Naive thymus-derived CD4-positive, alpha-beta T cell (primary cell): ENCODE measurements around the gene STK32C. TPM values are rescaled to one million over a fixed set of nuclear protein-coding genes. Genes with fewer than 3 reads are reported as not detected.

ENCODE experiments used
- ATAC-seq: fragments of 150-1000 bp; cut with Tn5 transposase; 2 replicates; pipeline ENCODE4 v1.10.0; 2021; ENCODE audit warnings: mild to moderate bottlenecking, moderate library complexity
- CTCF ChIA-PET: fragments of 350-600 bp; sonication (Branson Sonifier 250); formaldehyde crosslinking; loops from one replicate; lab custom pipeline; 2021; ENCODE audit warnings: antibody characterized with exemption; lab: Charles Lee
- POLR2A ChIA-PET: fragments of 350-600 bp; sonication (Branson Sonifier 250); formaldehyde crosslinking; loops from one replicate; lab custom pipeline; 2021; ENCODE audit warnings: antibody characterized with exemption, inconsistent platforms; lab: Charles Lee
- DNase-seq, 9 donors: peaks; one replicate each; pipeline versions ENCODE4 v3.0.0 to v3.0.0-alpha.2; 2020 to 2022; ENCODE audit warnings: mixed read lengths in 1 of 9
- H3K27ac ChIP-seq: one replicate; pipeline ENCODE4 v1.7.0; 2013; ENCODE audit warnings: mild to moderate bottlenecking, low read depth, low read length, moderate library complexity
- H3K27me3 ChIP-seq, 2 donors: one replicate each; pipeline ENCODE4 v1.7.0; 2013; ENCODE audit warnings: low read length in 2 of 2, mild to moderate bottlenecking in 2 of 2, moderate library complexity in 2 of 2; ENCODE audit not compliant: control insufficient read depth in 2 of 2, insufficient read depth in 2 of 2
- H3K36me3 ChIP-seq, 3 experiments: 1 replicate in 2 of 3; 2 replicates in 1 of 3; pipeline ENCODE4 v1.7.0; 2013; ENCODE audit warnings: low read length in 3 of 3, mild to moderate bottlenecking in 3 of 3, moderate library complexity in 1 of 3; ENCODE audit not compliant: insufficient read depth in 3 of 3, control insufficient read depth in 2 of 3
- H3K4me1 ChIP-seq, 2 donors: one replicate each; pipeline ENCODE4 v1.7.0; 2013; ENCODE audit warnings: low read length in 2 of 2, mild to moderate bottlenecking in 2 of 2, moderate library complexity in 1 of 2; ENCODE audit not compliant: control insufficient read depth in 2 of 2, insufficient read depth in 2 of 2
- H3K4me3 ChIP-seq: 2 replicates; pipeline ENCODE4 v1.7.0; 2013; ENCODE audit warnings: mild to moderate bottlenecking, low read length
- H3K9me3 ChIP-seq, 3 experiments: 1 replicate in 2 of 3; 2 replicates in 1 of 3; pipeline ENCODE4 v1.7.0; 2013; ENCODE audit warnings: low read length in 3 of 3; ENCODE audit not compliant: control insufficient read depth in 2 of 3
- H3K27ac Mint-ChIP-seq, 9 donors: one replicate each; pipeline ENCODE4 v1.8.0; 2020 to 2022; ENCODE audit warnings: mixed read lengths in 9 of 9, mild to moderate bottlenecking in 8 of 9, moderate library complexity in 5 of 9, inconsistent platforms in 2 of 9
- H3K27me3 Mint-ChIP-seq, 5 donors: one replicate each; pipeline ENCODE4 v1.8.0; 2021 to 2022; ENCODE audit warnings: mixed read lengths in 5 of 5, mild to moderate bottlenecking in 1 of 5
- H3K36me3 Mint-ChIP-seq, 5 donors: one replicate each; pipeline ENCODE4 v1.8.0; 2020 to 2022; ENCODE audit warnings: mixed read lengths in 5 of 5, mild to moderate bottlenecking in 3 of 5, inconsistent platforms in 1 of 5
- H3K4me1 Mint-ChIP-seq, 7 donors: one replicate each; pipeline ENCODE4 v1.8.0; 2020 to 2022; ENCODE audit warnings: mixed read lengths in 7 of 7, mild to moderate bottlenecking in 3 of 7, inconsistent platforms in 1 of 7
- H3K4me3 Mint-ChIP-seq, 10 donors: one replicate each; pipeline ENCODE4 v1.8.0; 2020 to 2022; ENCODE audit warnings: mild to moderate bottlenecking in 10 of 10, mixed read lengths in 10 of 10, moderate library complexity in 6 of 10, inconsistent platforms in 2 of 10
- H3K9me3 Mint-ChIP-seq, 11 donors: one replicate each; pipeline ENCODE4 v1.8.0; 2020 to 2022; ENCODE audit warnings: mixed read lengths in 11 of 11, mild to moderate bottlenecking in 4 of 11, inconsistent platforms in 1 of 11, moderate library complexity in 1 of 11
- intact Hi-C, 2 donors: fragments of 100-400 bp; cut with micrococcal nuclease; formaldehyde crosslinking; loops; one replicate each; pipeline ENCODE4 v1.15.1; 2023
- polyA plus RNA-seq, 2 donors: library from polyadenylated mRNA; unstranded; fragments of 300-500 nt; fragmentation: Illumina TruSeq; gene quantifications; one replicate each; pipeline ENCODE4 v1.2.3, GENCODE V29; 2021
- total RNA-seq, 6 experiments: library from RNA in 5 of 6; stranded (reverse) in 5 of 6; gene quantifications; 1 replicate in 5 of 6; 2 replicates in 1 of 6; pipeline ENCODE4 v1.2.3 and lab custom pipeline; 2021 to 2026

Gene STK32C
- total and polyA plus RNA-seq, 7 experiments from 2014 or later: 4.6 to 19.4 (median 11.8) TPM

DNA sequence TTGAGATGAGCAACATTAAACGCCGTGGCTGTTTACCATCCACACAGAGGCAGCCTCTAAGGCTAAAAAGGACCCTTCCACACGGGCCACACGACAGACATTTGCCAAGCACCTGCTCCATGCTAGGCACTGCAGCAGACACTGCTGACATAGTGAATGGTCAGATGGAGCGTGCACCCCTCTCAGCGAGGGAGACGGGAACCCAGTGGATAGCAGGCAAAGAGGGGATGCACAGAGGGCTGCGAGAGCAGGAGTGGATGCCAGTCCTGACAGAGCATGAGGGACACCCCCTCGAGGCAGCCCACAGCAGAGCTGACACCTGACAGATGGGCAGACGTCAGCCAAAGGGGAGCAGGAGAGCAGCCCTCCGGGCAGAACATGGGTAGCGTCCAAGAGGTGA is 5.6 kb upstream of the STK32C start:
- H3K4me1 Mint-ChIP-seq: peaks cover 0 to 8% (median 0%) of the 10 kb centered on the region in 7 donors
- H3K9me3 ChIP-seq: no peaks in the 10 kb centered on the region
- H3K4me1 ChIP-seq: peaks cover 0 to 3% of the 10 kb centered on the region in 2 donors
- peaks cover 0 to 7% (median 0%) of the 10 kb centered on the region in 11 donors for H3K9me3 Mint-ChIP-seq
- ATAC-seq: no peak
- ChIA-PET CTCF (no interaction called here), POLR2A (no interaction called here)
- DNase-seq: no peak
- no peaks in the 10 kb centered on the region for H3K36me3 ChIP-seq
- no peak overlapping the region for H3K27ac ChIP-seq
- no peak overlapping the region for H3K4me3 Mint-ChIP-seq
- H3K27ac Mint-ChIP-seq: peak overlapping the region in 1 of 9 donors; percentile 62
- peaks cover 0 to 2% (median 0%) of the 10 kb centered on the region in 5 donors for H3K36me3 Mint-ChIP-seq
- peaks cover 0 to 29% (median 0%) of the 10 kb centered on the region in 5 donors for H3K27me3 Mint-ChIP-seq
- intact Hi-C loops: no loop called here
- no peak overlapping the region for H3K4me3 ChIP-seq
- H3K27me3 ChIP-seq: no peaks in the 10 kb centered on the region

DNA sequence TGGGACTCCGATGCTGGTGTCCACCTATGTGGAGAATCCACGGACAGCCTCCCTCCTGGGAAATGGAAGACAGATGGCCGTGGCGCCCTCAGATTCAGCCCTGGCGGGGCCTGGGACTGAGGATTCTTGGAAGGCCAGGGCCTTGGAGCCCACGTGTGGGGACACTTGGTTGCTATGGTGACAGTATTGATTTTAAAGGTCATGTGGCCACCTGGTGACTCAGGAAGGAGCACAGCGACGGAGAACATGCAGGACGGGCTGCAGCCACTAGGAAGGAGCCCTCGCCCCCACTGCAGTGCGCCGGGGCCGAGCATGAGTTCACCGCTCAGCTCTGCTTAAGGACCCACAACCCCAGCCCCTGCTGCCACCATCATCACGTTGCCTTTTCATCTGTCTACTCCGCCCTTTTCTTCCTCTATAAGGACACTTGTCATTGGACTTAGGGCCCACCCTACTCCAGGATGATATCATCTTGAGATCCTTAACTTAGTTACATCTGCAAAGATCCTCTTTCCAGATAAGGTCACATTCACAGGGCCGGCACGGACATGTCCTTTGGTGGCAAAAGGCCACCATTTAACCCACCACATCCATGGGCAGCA is 3.7 kb upstream of the STK32C start:
- Mint-ChIP-seq H3K36me3 (peaks cover 0 to 2% (median 0%) of the 10 kb centered on the region in 5 donors), H3K27ac (no peak overlapping the region), H3K4me3 (peak overlapping the region in 1 of 10 donors; percentile 30), H3K9me3 (peaks cover 0 to 7% (median 0%) of the 10 kb centered on the region in 11 donors), H3K27me3 (peaks cover 0 to 33% (median 0%) of the 10 kb centered on the region in 5 donors), H3K4me1 (peaks cover 0 to 14% (median 6%) of the 10 kb centered on the region in 7 donors)
- H3K9me3 ChIP-seq: no peaks in the 10 kb centered on the region
- H3K27me3 ChIP-seq: no peaks in the 10 kb centered on the region
- POLR2A ChIA-PET: no interaction called here
- no peak overlapping the region for H3K4me3 ChIP-seq
- DNase-seq (no peak), ATAC-seq (no peak)
- no peak overlapping the region for H3K27ac ChIP-seq
- intact Hi-C loops: no loop called here
- peaks cover 4 to 6% of the 10 kb centered on the region in 2 donors for H3K4me1 ChIP-seq
- peaks cover 0 to 2% (median 0%) of the 10 kb centered on the region in 3 experiments for H3K36me3 ChIP-seq
- CTCF ChIA-PET: no interaction called here

- Mint-ChIP-seq H3K27me3 (peaks cover 0 to 36% (median 0%) of the 10 kb centered on the region in 5 donors), H3K27ac (peak overlapping the region in 1 of 9 donors; percentile 38), H3K9me3 (peaks cover 0 to 7% (median 0%) of the 10 kb centered on the region in 11 donors), H3K36me3 (peaks cover 0 to 2% (median 0%) of the 10 kb centered on the region in 5 donors), H3K4me3 (peak overlapping the region in 2 of 10 donors; percentile 19 to 69), H3K4me1 (peaks cover 0 to 18% (median 12%) of the 10 kb centered on the region in 7 donors)
- intact Hi-C loops: no loop called here
- no peaks in the 10 kb centered on the region for H3K27me3 ChIP-seq
- peaks cover 0 to 2% (median 0%) of the 10 kb centered on the region in 3 experiments for H3K36me3 ChIP-seq
- POLR2A ChIA-PET: no interaction called here
- no peak overlapping the region for H3K27ac ChIP-seq
- H3K4me1 ChIP-seq: peaks cover 4 to 6% of the 10 kb centered on the region in 2 donors
- no peak overlapping the region for H3K4me3 ChIP-seq
- CTCF ChIA-PET: no interaction called here
- DNase-seq: no peak
- no peaks in the 10 kb centered on the region for H3K9me3 ChIP-seq
- no peak for ATAC-seq
Measured at GRCh38 chr10:132310701-132311337, 3.1 kb upstream of the STK32C start.

- H3K9me3 ChIP-seq: no peaks in the 10 kb centered on the region
- no peaks in the 10 kb centered on the region for H3K27me3 ChIP-seq
- CTCF ChIA-PET: no interaction called here
- no peak for DNase-seq
- Mint-ChIP-seq H3K4me1 (peaks cover 0 to 20% (median 12%) of the 10 kb centered on the region in 7 donors), H3K4me3 (peak overlapping the region in 8 of 10 donors; percentile 39 to 93 (median 72)), H3K27me3 (peaks cover 0 to 42% (median 0%) of the 10 kb centered on the region in 5 donors), H3K36me3 (peaks cover 0 to 2% (median 0%) of the 10 kb centered on the region in 5 donors), H3K9me3 (peaks cover 0 to 7% (median 0%) of the 10 kb centered on the region in 11 donors), H3K27ac (peak overlapping the region in 1 of 9 donors; percentile 38)
- no peak overlapping the region for H3K4me3 ChIP-seq
- POLR2A ChIA-PET: no interaction called here
- H3K4me1 ChIP-seq: peaks cover 4 to 6% of the 10 kb centered on the region in 2 donors
- no peak for ATAC-seq
- no peak overlapping the region for H3K27ac ChIP-seq
- peaks cover 0 to 2% (median 0%) of the 10 kb centered on the region in 3 experiments for H3K36me3 ChIP-seq
- intact Hi-C loops: loop anchor here (2.0 to 10.0 kb wide), 8 partner anchors 78 to 1047 kb away; partner anchors contain the start of genes PPP2R2D (in 2 of the 2), TUBGCP2 (in 2 of the 2), ZNF511 (in 2 of the 2) and FUOM (in 1 of the 2)
Measured at GRCh38 chr10:132309879-132310591, 2.3 kb upstream of the STK32C start.

- no peak overlapping the region for H3K27ac ChIP-seq
- no peaks in the 10 kb centered on the region for H3K27me3 ChIP-seq
- H3K9me3 Mint-ChIP-seq: peaks cover 0 to 7% (median 0%) of the 10 kb centered on the region in 11 donors
- no peaks in the 10 kb centered on the region for H3K9me3 ChIP-seq
- intact Hi-C loops: loop anchor here (2.0 to 10.0 kb wide), 8 partner anchors 77 to 1048 kb away; partner anchors contain the start of genes PPP2R2D (in 2 of the 2), TUBGCP2 (in 2 of the 2), ZNF511 (in 2 of the 2) and FUOM (in 1 of the 2)
- ChIA-PET POLR2A (no interaction called here), CTCF (no interaction called here)
- DNase-seq (no peak), ATAC-seq (no peak)
- H3K4me1 Mint-ChIP-seq: peaks cover 0 to 20% (median 12%) of the 10 kb centered on the region in 7 donors
- peaks cover 0 to 2% (median 0%) of the 10 kb centered on the region in 3 experiments for H3K36me3 ChIP-seq
- peak overlapping the region in 9 of 10 donors; percentile 37 to 93 (median 75) for H3K4me3 Mint-ChIP-seq
- peaks cover 4 to 6% of the 10 kb centered on the region in 2 donors for H3K4me1 ChIP-seq
- H3K27ac Mint-ChIP-seq: no peak overlapping the region
- peaks cover 0 to 2% (median 0%) of the 10 kb centered on the region in 5 donors for H3K36me3 Mint-ChIP-seq
- peaks cover 0 to 44% (median 0%) of the 10 kb centered on the region in 5 donors for H3K27me3 Mint-ChIP-seq
- no peak overlapping the region for H3K4me3 ChIP-seq
Measured at GRCh38 chr10:132309471-132309865, 1.7 kb upstream of the STK32C start.
